ENCODE measurements around the gene RAI1.

Gene RAI1

DNA sequence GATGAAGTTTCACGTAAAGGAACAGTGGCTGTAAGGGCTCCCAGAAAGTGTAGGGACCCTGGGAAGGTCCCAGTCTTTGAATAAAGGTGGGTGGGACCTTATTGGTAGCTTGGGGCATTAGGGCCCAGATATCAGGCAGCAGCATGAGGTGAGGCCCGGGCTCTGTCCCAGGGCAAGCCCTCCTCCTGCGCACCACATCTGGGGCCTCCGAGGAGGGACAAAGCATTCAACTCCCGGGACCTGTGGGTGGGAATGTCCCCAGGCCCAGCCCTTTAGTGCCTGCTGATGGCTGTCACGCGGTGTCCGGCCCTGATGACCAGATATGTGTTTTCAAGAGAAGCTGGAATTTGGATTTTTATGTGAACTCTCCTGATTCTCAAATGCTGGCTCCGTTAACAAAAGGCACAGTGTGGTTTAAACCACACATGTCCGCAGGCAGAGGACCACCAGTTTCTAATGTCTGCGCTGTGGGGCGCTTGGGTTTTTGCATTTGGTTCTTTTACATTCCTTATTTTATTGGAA is 30.4 kb downstream of the RAI1 start:
- H3K9ac ChIP-seq (ENCODE audit: low read length in 2 of 2), result peak overlapping the region in 1 of 2 donors; percentile 29

DNA sequence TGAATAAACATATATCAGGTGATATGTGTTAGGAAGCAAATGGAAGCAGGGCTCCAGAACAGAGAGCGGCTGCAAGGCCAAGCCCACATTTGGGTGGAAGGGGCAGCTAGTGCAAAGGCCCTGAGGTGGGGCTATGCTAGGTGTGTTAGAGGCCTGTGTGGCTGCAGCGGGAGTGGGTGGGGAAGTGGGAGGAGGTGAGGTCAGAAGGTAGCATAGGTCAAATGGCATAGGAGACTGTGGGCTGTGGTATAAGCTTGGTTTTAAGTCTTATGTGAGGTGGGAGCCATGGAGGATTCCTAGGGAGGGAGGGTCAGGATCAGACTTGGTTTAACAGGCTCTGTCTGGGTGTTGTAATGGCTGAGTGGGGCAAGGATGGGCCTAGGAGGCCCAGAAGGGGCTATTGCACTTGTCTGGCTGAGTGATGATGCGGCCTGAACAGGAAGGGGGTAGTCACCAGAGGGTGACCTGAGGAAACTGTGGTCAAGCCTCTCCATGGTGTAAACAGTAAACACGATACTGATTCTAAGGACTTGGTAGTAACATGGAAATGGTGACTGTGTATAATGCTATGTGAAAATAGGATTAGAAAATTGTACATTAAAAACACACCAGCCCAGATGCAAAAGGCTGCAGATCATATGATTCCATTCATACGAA is 31.1 kb downstream of the RAI1 start:
- Histone ChIP-seq H3K27ac (ENCODE audit: low read length) (peak overlapping the region; percentile 70), H3K9ac (ENCODE audit: low read length in 2 of 2) (no peak overlapping the region), H3K4me3 (ENCODE audit: low read length in 2 of 2) (no peak overlapping the region), H3K36me3 (ENCODE audit: control insufficient read depth in 2 of 2, insufficient read depth in 2 of 2, low read length in 2 of 2) (no peaks in the 10 kb centered on the region), H3K9me3 (ENCODE audit: control insufficient read depth in 2 of 2, low read length in 2 of 2) (no peaks in the 10 kb centered on the region), H3K4me1 (ENCODE audit: control insufficient read depth, insufficient read depth, low read length) (peaks cover 52% of the 10 kb centered on the region), H3K27me3 (ENCODE audit: control insufficient read depth in 1 of 2, insufficient read depth in 2 of 2, low read length in 2 of 2) (no peaks in the 10 kb centered on the region)

More for the DNA sequence above, 30.4 kb downstream of the RAI1 start:
- no peaks in the 10 kb centered on the region for H3K36me3 ChIP-seq (ENCODE audit: control insufficient read depth in 2 of 2, insufficient read depth in 2 of 2, low read length in 2 of 2)
- H3K9me3 ChIP-seq (ENCODE audit: control insufficient read depth in 2 of 2, low read length in 2 of 2), result no peaks in the 10 kb centered on the region
- H3K4me3 ChIP-seq (ENCODE audit: low read length in 2 of 2), result peak overlapping the region in 1 of 2 donors; percentile 44
- H3K4me1 ChIP-seq (ENCODE audit: control insufficient read depth, insufficient read depth, low read length), result peaks cover 49% of the 10 kb centered on the region
- H3K27ac ChIP-seq (ENCODE audit: low read length), result peak overlapping the region; percentile 70
- no peaks in the 10 kb centered on the region for H3K27me3 ChIP-seq (ENCODE audit: control insufficient read depth in 1 of 2, insufficient read depth in 2 of 2, low read length in 2 of 2)

GRCh38 chr17:17713839-17714238 is 32.6 kb downstream of the RAI1 start:
- H3K27ac ChIP-seq (ENCODE audit: low read length), result peak overlapping the region; percentile 94

GRCh38 chr17:17714261-17714866 is 33.1 kb downstream of the RAI1 start:
- H3K4me3 ChIP-seq (ENCODE audit: low read length in 2 of 2), result peak overlapping the region in 1 of 2 donors; percentile 49
- H3K27me3 ChIP-seq (ENCODE audit: control insufficient read depth in 1 of 2, insufficient read depth in 2 of 2, low read length in 2 of 2), result no peaks in the 10 kb centered on the region
- H3K36me3 ChIP-seq (ENCODE audit: control insufficient read depth in 2 of 2, insufficient read depth in 2 of 2, low read length in 2 of 2), result no peaks in the 10 kb centered on the region
- H3K9ac ChIP-seq (ENCODE audit: low read length in 2 of 2), result peak overlapping the region; percentile 52 to 60
- H3K27ac ChIP-seq (ENCODE audit: low read length), result peak overlapping the region; percentile 94
- no peaks in the 10 kb centered on the region for H3K9me3 ChIP-seq (ENCODE audit: control insufficient read depth in 2 of 2, low read length in 2 of 2)
- peaks cover 52% of the 10 kb centered on the region for H3K4me1 ChIP-seq (ENCODE audit: control insufficient read depth, insufficient read depth, low read length)

More at GRCh38 chr17:17713839-17714238, 32.6 kb downstream of the RAI1 start:
- no peaks in the 10 kb centered on the region for H3K9me3 ChIP-seq (ENCODE audit: control insufficient read depth in 2 of 2, low read length in 2 of 2)
- H3K27me3 ChIP-seq (ENCODE audit: control insufficient read depth in 1 of 2, insufficient read depth in 2 of 2, low read length in 2 of 2), result no peaks in the 10 kb centered on the region
- peak overlapping the region; percentile 52 to 60 for H3K9ac ChIP-seq (ENCODE audit: low read length in 2 of 2)
- H3K4me3 ChIP-seq (ENCODE audit: low read length in 2 of 2), result peak overlapping the region in 1 of 2 donors; percentile 49
- H3K36me3 ChIP-seq (ENCODE audit: control insufficient read depth in 2 of 2, insufficient read depth in 2 of 2, low read length in 2 of 2), result no peaks in the 10 kb centered on the region
- peaks cover 52% of the 10 kb centered on the region for H3K4me1 ChIP-seq (ENCODE audit: control insufficient read depth, insufficient read depth, low read length)

DNA sequence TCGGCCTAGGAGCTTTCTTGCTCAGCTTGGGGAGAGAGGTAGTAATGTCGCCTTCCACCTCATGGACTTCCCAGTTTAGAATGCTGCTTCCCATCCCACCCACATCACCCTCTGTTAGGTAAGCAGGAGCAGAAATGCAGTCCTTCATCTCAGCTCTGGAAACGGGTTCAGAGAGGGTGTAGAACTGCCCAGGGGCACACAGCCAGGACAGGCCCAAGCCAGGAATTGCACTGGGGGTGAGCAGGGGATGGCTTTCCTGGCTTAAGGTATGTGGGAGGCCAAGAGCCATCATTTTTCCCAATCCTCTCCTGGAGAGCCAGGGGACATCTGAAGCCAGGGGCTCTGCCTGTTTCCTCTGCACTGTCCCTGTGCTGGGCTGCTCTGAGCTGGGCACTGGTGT is 33.6 kb downstream of the RAI1 start:
- Histone ChIP-seq H3K9me3 (ENCODE audit: control insufficient read depth in 2 of 2, low read length in 2 of 2) (no peaks in the 10 kb centered on the region), H3K27ac (ENCODE audit: low read length) (peak overlapping the region; percentile 94), H3K4me1 (ENCODE audit: control insufficient read depth, insufficient read depth, low read length) (peaks cover 52% of the 10 kb centered on the region), H3K4me3 (ENCODE audit: low read length in 2 of 2) (peak overlapping the region in 1 of 2 donors; percentile 3), H3K27me3 (ENCODE audit: control insufficient read depth in 1 of 2, insufficient read depth in 2 of 2, low read length in 2 of 2) (no peaks in the 10 kb centered on the region), H3K36me3 (ENCODE audit: control insufficient read depth in 2 of 2, insufficient read depth in 2 of 2, low read length in 2 of 2) (no peaks in the 10 kb centered on the region), H3K9ac (ENCODE audit: low read length in 2 of 2) (peak overlapping the region; percentile 52 to 60)

- H3K36me3 ChIP-seq (ENCODE audit: control insufficient read depth in 2 of 2, insufficient read depth in 2 of 2, low read length in 2 of 2), result no peaks in the 10 kb centered on the region
- H3K9ac ChIP-seq (ENCODE audit: low read length in 2 of 2), result no peak overlapping the region
- no peak overlapping the region for H3K27ac ChIP-seq (ENCODE audit: low read length)
- H3K9me3 ChIP-seq (ENCODE audit: control insufficient read depth in 2 of 2, low read length in 2 of 2), result no peaks in the 10 kb centered on the region
- H3K4me3 ChIP-seq (ENCODE audit: low read length in 2 of 2), result no peak overlapping the region
- H3K27me3 ChIP-seq (ENCODE audit: control insufficient read depth in 1 of 2, insufficient read depth in 2 of 2, low read length in 2 of 2), result no peaks in the 10 kb centered on the region
- H3K4me1 ChIP-seq (ENCODE audit: control insufficient read depth, insufficient read depth, low read length), result peaks cover 40% of the 10 kb centered on the region
These were observed 35.7 kb downstream of the RAI1 start for GRCh38 chr17:17716837-17717523.

GRCh38 chr17:17718251-17718650 is 37.0 kb downstream of the RAI1 start:
- peaks cover 44% of the 10 kb centered on the region for H3K4me1 ChIP-seq (ENCODE audit: control insufficient read depth, insufficient read depth, low read length)
- H3K9ac ChIP-seq (ENCODE audit: low read length in 2 of 2), result no peak overlapping the region
- no peak overlapping the region for H3K4me3 ChIP-seq (ENCODE audit: low read length in 2 of 2)
- H3K27ac ChIP-seq (ENCODE audit: low read length), result no peak overlapping the region
- H3K36me3 ChIP-seq (ENCODE audit: control insufficient read depth in 2 of 2, insufficient read depth in 2 of 2, low read length in 2 of 2), result no peaks in the 10 kb centered on the region
- H3K9me3 ChIP-seq (ENCODE audit: control insufficient read depth in 2 of 2, low read length in 2 of 2), result no peaks in the 10 kb centered on the region
- H3K27me3 ChIP-seq (ENCODE audit: control insufficient read depth in 1 of 2, insufficient read depth in 2 of 2, low read length in 2 of 2), result no peaks in the 10 kb centered on the region

GRCh38 chr17:17719199-17719940 is 38.1 kb downstream of the RAI1 start:
- H3K4me1 ChIP-seq (ENCODE audit: control insufficient read depth, insufficient read depth, low read length), result peaks cover 36% of the 10 kb centered on the region

DNA sequence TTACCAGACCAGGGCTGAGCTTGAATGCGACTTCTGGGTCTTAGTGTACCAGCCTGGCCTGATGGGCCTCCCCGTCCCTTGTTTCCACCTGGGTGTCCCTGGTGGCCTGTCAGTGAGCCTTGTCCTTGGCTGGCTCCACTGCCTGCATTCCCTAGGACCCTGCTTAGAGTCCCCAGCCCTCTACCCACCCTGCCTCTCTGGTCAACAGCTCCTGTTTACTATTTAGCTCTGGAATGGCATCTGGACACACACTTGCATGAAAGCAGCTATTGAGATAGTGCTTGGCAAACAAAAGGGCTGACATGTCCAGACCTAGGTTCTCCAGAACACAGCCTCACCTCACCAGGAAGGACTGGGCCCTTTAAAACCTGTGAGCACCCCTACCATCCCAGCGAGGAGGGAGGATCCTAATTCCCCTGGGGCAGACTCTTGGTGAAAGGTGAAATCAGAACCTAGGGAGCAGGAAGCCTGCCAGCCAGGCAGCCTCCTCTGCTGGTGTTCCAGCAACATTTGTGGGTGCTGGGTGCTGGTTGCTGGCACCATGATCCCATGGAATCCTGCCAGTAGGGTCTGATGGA is 38.8 kb downstream of the RAI1 start:
- Histone ChIP-seq H3K27me3 (ENCODE audit: control insufficient read depth in 1 of 2, insufficient read depth in 2 of 2, low read length in 2 of 2) (no peaks in the 10 kb centered on the region), H3K9ac (ENCODE audit: low read length in 2 of 2) (no peak overlapping the region), H3K27ac (ENCODE audit: low read length) (no peak overlapping the region), H3K4me1 (ENCODE audit: control insufficient read depth, insufficient read depth, low read length) (peaks cover 33% of the 10 kb centered on the region), H3K9me3 (ENCODE audit: control insufficient read depth in 2 of 2, low read length in 2 of 2) (no peaks in the 10 kb centered on the region), H3K36me3 (ENCODE audit: control insufficient read depth in 2 of 2, insufficient read depth in 2 of 2, low read length in 2 of 2) (no peaks in the 10 kb centered on the region), H3K4me3 (ENCODE audit: low read length in 2 of 2) (no peak overlapping the region)

More at GRCh38 chr17:17719199-17719940, 38.1 kb downstream of the RAI1 start:
- no peaks in the 10 kb centered on the region for H3K9me3 ChIP-seq (ENCODE audit: control insufficient read depth in 2 of 2, low read length in 2 of 2)
- H3K36me3 ChIP-seq (ENCODE audit: control insufficient read depth in 2 of 2, insufficient read depth in 2 of 2, low read length in 2 of 2), result no peaks in the 10 kb centered on the region
- H3K27ac ChIP-seq (ENCODE audit: low read length), result no peak overlapping the region
- no peak overlapping the region for H3K9ac ChIP-seq (ENCODE audit: low read length in 2 of 2)
- no peak overlapping the region for H3K4me3 ChIP-seq (ENCODE audit: low read length in 2 of 2)
- H3K27me3 ChIP-seq (ENCODE audit: control insufficient read depth in 1 of 2, insufficient read depth in 2 of 2, low read length in 2 of 2), result no peaks in the 10 kb centered on the region

GRCh38 chr17:17721140-17721668 is 39.9 kb downstream of the RAI1 start:
- Histone ChIP-seq H3K36me3 (ENCODE audit: control insufficient read depth in 2 of 2, insufficient read depth in 2 of 2, low read length in 2 of 2) (no peaks in the 10 kb centered on the region), H3K4me1 (ENCODE audit: control insufficient read depth, insufficient read depth, low read length) (peaks cover 37% of the 10 kb centered on the region), H3K27ac (ENCODE audit: low read length) (no peak overlapping the region), H3K27me3 (ENCODE audit: control insufficient read depth in 1 of 2, insufficient read depth in 2 of 2, low read length in 2 of 2) (no peaks in the 10 kb centered on the region), H3K9ac (ENCODE audit: low read length in 2 of 2) (no peak overlapping the region), H3K9me3 (ENCODE audit: control insufficient read depth in 2 of 2, low read length in 2 of 2) (no peaks in the 10 kb centered on the region), H3K4me3 (ENCODE audit: low read length in 2 of 2) (no peak overlapping the region)
